ENCODE data around the gene SLC4A5.

GRCh38 chr2:74186038-74186437 lies 157.2 kb downstream of the SLC4A5 start:
- TF ChIP-seq CTCF (IDR thresholded peaks at IDR 0.05; ENCODE audit: low read depth, low read length, poor library complexity, severe bottlenecking) (no peak), EZH2phosphoT487 (IDR thresholded peaks at IDR 0.05; ENCODE audit: borderline replicate concordance, low read length) (no peak)

Data from DOHH2 (cell line).